Stimulated activated CD8-positive, alpha-beta memory T cell treated with anti-CD3 and anti-CD28 coated beads, Interleukin-12 subunit alpha, Interleukin-12 subunit beta, amount 100 ng/mL, for 1 hour (primary cell): ENCODE results near the gene RXRA.

Experiments
- DNase-seq: peaks from one replicate; pipeline ENCODE4 v3.0.0-alpha.2; 2020; ENCODE audit warnings: low read depth

RXRA gene

DNA sequence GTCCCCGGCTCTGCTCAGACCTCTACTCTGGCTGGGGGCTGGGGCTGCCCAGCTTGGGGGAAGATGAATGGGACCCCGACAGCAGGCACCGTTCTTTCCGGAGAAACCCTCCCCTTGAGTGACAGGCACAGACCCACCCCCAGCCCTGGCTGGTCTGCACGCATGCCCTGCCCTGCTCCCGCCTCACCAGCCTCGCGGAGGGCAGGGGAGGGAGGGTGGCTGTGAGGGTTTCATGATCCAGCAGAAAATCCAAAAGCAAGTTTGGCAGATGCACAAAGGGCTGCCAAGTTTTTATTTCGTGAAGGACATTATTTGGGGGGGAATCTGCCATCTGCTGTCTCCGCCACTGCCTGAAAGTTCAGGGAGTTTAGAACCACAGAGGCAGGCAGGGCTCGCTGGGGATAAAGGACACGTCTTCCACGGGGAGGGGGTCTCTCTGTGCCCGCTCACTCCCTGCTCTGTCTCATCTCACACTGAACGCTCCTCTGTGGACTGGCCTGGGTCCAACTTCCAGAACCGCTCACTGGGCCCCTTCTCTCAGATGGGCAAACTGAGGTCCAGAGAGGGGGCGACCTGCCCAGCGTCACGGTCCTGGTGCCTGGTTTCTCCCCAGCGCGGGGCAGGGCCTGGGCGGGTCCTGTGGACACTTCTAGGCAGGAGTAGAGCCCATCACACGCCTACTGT, 92.9 kb downstream of the RXRA start:
- DNase-seq, result no peak

DNA sequence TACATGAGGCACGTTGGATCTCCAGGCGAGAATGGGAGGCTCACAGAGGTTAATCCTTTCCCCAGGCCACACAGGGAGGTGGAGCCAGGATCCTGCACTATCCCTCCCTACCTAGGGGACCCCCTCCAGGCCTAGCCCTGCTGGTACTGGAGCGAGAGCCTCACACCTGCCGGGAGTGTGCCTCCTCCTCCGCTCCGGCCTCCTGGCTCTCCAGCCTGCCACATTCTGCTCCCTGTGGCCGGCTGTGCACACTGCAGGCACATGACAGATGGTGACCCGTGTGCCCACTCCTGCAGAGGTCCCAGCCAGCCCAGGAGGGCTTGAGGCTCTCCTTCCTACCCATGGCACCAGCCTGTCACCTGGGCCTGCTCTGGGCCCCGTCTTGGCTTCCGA, 93.4 kb downstream of the RXRA start:
- no peak for DNase-seq

DNA sequence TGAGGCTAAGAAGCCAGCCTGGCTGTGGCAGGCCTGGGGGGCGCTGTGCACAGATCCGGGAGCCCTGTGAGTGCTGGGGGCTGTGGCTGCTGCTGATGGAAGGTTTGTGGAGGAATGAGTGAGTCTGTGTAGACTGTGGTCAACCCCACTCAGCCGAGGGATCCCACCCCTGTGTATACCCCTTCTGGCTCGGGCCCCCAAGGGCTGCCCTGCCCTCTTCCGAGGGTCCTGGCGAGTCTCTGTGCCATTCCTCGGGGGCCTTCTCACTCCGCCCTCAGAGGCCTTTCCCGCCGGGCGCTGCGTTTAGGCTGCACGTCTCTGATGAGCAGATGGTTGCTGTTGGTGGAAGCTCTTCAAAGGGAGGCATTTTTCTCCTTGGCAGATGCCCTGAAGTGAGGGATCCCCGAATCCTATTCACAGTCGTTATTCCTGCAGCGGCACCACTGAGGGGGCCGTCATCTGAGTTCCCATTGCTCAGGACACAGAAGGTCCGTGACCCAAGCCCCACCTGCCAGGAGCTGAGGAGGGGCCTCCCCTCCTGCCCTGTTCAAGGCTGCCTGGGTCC, 94.1 kb downstream of the RXRA start:
- DNase-seq, result no peak

DNA sequence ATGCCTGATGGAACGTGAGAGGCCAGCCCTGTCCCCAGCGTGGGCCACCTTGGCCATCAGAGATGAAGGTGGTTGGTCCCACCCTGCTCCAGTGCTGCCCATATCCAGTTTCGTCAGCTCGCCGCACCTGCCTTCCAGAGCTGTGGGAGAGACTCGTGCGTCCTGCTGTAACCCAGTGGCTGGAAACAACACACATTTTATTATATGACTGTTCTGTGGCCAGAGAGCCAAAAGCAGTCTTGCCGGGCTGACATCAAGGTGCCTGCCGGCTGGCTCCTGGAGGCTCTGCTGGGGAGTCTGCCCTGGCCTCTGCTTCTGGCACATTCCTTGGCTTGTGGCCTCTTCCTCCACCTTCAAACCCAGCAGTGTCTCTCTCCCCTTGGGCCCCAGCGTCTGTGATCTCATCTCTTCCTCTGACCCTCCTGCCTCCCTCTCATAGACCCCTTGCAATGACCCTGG, 94.7 kb downstream of the RXRA start:
- DNase-seq, result no peak

DNA sequence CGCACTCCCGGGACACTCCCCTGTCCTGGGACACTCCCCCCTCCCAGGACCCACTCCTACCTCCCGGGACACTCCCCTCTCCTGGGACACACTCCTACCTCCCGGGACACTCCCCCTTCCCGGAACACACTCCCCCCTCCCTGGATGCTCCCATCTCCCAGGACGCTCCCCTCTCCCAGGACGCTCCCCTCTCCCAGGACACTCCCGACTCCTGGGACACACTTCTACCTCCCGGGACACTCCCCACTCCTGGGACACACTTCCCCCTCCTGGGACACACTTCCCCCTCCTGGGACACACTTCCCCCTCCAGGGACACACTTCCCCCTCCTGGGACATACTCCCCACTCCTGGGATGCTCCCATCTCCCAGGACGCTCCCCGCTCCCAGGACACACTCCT, 95.6 kb downstream of the RXRA start:
- no peak for DNase-seq

DNA sequence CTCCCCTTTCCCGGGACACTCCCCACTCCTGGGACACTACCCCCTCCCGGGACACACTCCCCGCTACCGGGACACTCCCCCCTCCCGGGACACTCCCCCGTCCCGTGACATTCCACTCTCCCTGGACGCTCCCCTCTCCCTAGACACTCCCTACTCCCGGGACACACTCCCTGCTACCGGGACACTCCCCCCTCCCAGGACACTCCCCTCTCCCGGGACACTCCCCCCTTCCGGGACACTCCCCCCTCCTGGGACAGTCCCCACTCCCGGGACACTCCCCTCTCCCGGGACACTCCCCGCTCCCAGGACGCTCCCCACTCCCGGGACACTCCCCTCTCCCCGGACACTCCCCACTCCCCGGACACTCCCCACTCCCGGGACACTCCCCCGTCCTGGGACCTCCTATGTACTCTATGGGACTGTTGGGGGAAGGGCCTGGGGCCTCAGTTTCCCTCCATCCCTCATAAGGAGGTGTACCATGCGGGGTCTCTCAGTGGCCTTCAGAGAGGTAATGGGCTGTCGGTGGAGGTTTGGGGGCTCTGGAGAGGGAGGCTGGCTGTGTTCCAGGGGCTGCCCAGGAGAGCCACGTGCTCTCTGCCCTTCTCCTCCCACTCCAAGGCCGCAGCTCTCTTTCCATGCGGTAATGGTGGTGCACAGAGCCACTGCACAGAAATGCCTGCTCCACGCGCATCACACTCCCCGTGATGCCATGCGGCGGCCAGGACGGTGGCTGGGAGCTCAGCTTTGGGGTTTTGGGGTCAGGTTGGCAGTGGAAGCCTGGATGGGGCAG, 96.2 kb downstream of the RXRA start:
- no peak for DNase-seq

DNA sequence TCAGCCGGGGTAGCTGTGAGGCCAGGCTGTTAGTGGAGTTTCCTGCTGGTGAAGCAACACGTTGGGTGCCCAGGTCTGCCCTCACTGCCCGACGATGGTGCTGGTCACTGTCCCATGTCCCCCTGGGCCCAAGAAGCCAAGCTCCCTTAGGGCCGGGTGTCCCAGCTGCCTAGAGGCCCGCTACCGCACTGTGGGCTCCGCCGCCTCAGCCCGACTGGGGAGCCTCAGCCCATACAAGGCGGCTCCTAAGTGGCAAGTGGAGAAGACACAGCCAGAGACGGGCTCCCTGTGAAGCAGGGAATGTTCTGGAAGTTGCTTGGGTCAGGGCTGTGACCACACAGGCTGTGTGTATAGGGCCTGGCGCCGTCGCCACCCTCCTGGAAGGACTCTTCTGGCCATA, 96.9 kb downstream of the RXRA start:
- no peak for DNase-seq

DNA sequence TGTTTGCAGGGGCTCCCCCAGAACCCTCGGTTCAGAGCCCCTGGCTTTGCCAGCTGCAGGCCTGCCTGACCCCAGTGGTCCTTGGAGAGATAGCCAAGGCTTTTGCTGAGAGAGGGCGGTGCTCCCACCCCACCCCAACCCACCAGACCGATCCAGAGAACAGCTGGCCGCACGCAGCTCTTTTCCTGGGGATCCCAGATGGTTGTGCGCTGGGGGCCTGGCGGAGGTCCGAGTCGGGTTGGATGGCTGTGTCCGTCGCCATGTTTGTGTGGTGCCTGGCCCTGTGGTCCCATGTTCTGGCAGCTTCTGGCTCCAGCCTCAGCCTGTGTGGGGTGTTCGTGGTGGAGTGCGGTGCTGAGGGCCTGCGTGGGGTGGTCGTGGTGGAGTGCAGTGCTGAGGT, 97.5 kb downstream of the RXRA start:
- DNase-seq, result no peak

DNA sequence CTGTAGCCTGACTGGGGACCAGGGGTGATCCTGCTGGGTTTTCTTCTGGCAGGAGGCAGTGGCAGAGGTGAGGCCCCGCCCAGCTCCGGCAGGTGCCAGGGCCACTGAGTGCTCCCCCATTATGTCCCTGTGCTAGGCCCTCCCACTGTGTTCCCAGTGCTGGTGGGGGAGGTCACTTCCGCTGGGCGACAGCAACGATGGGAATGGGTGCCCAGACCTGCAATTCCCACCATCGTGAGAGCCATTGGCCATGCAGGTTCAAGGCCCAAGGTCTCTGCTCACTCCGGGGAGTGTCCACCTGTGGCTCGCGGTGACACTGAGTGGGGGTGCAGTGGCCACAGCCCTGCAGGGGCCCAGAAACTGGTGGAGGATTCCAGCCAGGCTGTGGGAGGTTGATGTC, 98.6 kb downstream of the RXRA start:
- DNase-seq, result no peak

DNA sequence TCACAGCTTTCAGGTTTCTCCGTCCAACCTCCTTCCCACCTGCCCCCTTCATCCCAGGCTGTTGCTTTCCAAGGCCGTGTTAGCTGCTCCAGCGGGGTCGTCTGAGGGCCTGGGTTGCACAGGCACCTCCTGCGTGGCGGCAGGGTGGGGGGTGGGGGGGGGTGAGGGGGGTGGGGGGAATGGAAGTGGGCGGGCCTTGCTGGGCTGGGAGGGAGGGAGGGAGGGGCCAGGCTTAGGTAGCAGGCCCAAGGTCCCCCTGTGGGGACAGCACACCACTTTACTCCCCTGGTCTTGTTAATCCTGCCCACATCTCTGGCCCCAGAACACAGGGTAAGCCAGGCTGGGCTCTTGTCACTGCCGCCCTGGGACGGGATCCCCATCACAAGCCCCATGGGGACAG, 99.1 kb downstream of the RXRA start:
- no peak for DNase-seq

DNA sequence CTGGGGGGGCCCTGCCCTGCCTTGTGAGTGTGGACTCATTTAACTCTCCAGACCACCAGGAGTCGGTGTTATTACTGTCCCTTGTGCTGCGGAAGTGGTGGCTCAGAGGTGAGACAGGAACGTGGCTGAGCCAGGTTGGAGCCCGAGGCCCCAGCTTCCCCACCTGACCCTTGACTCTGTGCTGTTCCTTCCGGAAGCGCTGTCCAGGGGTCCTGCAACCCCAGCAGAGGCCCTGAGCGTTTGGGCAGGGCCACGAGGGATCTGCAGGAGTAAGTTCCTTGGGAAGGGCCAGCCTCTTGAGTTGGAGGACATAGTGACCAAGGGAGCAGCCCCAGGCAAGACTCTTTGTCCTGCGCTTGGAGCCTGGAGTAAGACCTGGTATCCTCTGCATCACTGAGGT, 99.6 kb downstream of the RXRA start:
- no peak for DNase-seq

DNA sequence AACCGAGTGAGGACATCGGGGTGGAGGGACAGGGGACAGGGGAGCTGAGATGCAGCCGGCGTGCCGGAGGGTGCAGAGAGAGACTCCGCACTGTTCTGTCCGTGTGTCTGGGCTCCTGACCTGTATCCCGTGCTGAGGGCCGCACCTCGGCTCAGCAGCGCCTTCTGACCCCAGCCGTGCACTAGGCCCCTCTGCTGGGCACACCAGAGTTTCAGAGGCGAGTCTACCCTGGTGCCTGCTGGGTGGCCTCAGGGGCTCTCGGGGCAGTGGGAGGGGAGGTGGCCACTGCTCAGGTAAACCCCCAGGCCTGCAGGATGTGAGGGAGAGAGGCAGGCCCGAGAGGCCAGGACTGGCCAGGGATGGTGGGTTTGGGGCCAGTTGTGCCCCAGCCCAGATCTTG, 100.2 kb downstream of the RXRA start:
- no peak for DNase-seq

DNA sequence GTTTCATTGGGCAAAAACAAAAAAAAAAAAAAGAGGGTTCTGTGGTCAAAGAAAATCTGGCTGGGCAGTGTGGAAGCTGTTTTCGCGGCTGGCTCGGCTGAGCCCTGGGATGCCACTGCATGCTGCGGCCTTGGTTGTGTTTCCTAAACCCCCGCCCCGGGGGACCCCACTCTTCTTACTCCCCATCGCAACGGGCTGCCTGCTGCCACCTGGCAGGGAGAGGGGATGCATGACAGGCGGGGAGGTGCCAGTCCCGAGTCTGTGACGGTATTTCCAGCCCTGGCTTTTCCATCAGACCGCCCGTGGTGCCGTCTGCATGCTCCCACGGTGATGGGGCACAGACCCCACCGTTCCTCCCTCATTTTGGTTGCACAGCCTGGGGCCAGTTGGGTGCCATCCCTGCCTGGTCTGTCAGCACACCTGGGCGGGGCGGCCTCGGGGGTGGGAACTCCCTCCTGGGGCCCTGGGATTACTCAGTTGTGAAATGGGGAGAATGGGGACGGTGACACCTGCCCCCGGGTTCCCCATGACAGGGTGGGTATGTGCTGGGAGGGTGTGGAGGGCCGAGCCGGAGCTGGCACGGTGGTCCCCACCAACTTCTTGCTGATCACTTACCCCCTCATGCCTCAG, 101.0 kb downstream of the RXRA start:
- DNase-seq, result no peak

DNA sequence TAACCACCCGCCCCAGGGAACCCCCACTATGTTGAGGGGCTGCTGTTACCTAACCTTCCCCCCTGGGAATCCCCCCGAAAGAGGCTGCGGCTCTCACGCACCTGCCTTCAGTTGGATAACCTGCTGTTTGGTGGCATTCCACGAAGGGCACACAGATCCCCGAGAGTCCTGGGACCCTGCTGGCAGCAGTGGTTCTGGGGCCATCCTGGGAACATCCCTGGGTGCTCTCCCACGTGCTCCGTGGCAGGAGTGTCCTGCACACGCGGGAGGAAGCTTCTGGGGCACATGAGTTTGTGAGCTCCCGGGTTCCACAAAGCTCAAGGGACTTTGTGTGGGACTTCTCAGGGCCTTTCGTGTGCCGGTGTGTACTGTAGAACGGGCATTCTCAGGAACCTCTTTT, 102.3 kb downstream of the RXRA start:
- no peak for DNase-seq

DNA sequence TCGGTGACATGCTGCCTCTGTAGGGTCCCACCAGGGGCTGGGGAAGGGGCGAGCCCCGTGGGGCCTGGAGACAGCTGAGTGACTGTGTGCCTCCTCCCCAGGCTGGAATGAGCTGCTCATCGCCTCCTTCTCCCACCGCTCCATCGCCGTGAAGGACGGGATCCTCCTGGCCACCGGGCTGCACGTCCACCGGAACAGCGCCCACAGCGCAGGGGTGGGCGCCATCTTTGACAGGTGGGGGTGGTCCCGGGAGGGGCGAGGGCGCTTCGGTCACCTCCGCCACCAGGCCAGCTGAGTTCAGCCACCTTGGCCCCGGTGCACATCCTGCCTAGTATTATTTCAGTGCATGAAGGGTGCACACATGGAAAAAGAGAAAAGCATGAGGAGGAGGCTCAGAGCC, 102.8 kb downstream of the RXRA start:
- DNase-seq, result no peak

DNA sequence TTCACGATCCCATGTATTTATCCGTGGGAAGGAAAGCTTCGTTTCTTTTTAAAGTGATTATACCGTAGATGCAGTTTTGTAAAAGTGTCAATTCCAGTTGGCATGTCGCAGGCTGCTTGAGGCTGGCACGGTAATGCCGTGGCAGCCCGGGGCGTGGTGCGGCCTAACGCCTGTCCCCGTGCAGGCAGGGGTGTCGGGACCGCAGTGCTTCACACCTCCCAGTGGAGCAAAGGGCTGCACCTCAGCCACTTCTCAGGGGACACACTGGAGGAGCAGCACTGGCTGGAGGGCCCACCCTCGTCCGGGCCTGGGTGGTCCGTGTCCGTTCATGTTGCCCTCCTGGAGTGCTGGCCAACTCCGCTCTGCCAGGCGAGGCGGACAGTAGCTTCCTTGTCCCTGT, 103.2 kb downstream of the RXRA start:
- no peak for DNase-seq

DNA sequence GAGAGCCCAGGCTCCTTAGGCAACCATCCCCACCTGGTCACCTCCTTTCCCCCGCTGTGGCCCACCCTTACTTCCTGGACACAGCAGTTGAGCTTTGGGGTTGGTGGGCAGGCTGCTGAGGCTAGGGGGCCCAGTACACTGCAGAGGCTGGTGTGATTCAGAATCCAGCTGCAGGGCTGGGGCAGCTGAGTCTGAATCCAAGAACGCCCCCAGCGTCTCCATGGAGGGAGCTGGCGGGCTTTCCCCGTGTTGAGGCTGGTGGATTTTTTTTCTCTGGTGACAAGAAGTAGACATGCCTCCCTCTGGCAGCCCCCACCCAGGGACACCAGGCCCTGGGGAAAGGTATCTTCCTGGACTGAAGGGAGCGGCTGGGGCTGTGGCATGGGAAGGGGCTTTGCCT, 104.8 kb downstream of the RXRA start:
- DNase-seq, result no peak

DNA sequence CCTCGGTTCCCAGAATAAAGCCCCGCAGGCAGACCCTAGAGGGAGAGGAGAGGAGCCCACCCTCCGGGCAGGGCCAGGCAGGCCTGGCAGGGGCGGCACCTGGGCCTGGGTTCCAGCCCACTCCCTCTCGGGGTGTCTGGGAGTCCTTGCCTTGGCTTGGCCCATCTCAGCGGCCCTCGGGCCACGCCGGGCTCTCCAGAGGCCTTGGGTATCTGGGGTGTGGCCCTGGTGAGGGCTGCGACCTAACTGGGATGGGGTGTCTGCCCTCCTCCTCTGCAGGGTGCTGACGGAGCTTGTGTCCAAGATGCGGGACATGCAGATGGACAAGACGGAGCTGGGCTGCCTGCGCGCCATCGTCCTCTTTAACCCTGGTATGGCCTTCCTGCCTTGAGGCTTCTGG, 105.4 kb downstream of the RXRA start:
- DNase-seq, result no peak

DNA sequence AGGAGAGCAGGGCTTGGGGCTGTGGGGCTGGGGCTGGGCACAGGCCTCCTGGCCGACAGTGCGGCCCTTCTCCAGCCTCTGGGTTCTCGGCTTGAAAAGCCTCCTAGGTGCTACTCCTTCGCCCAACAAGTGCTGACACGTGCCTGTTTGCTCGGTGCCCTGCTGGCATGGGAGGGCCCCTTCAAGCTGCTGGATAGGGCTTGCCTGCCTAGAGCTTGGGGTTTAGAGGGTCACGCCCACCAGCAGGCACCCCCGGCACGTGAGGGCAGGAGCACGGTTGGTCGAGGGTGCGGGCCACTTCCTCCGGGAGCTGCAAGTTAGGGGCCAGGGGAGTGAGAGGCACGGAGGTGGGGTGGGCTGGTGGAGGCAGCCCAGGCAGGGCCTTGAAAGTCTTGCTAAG, 106.2 kb downstream of the RXRA start:
- no peak for DNase-seq

DNA sequence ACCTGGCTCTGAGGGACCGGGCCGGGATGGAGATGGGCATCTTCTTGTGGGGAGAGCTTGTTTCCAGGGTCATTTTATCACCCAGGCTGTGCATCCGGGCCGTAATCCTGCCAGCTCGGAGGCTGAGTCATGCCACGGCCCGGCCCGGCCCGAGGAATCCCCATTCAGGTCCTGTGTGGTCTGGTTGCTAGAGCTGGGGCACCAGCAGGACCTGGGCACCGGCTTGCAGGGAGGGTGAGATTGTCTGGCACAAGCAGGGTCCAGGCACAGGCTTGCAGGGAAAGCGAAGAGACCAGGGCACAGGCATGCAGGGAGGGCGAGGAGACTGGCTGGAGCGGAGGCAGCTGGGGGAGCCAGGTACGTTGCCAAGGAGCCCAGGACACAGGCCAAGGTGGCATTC, 106.8 kb downstream of the RXRA start:
- DNase-seq, result no peak

DNA sequence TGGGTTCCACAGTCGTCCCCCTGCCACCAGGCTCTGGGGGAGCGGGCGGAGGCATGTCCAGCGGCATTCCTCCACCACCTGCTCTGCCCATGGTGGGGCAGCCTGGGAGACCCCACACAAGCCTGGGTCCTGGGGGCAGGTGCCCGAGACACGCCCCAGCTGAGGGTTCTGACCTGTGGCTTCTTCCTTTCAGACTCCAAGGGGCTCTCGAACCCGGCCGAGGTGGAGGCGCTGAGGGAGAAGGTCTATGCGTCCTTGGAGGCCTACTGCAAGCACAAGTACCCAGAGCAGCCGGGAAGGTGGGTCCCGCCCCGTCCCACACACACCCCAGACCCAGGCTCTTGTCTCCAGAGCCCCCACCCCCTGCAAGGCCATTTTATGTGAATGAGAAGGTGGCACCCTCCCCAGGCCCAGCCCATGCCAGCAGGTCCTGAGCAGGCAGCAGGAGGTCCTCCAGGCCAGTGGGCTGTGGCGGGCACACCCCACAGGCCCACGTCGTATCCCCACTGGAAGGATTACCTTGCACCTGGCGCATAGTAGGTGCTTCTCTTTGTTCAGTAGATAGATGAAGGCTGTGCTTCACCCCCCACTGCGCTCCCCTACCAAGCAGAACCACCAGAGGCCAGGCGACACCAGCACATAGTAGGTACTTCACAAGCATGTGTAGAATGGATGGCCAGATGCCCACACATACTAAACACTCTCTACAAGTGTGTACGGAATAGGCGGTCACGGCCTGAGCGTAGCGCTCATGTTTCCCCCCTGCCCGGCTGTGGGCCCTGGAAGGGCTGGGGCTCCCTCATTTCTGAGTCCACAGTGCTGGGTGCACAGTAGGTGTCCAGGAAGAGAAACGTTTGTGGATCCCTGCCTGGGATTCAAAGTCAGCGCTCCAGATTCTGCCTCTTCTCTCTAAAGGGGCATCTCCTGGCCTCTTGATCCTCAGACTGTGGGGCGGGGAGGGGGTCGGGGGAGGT, 107.9 kb downstream of the RXRA start:
- DNase-seq, result no peak
